ENCODE data around the gene SLC8A1.

SLC8A1 gene

GRCh38 chr2:40299781-40300180, 152.1 kb downstream of the SLC8A1 start:
- no peak for DNase-seq

GRCh38 chr2:40299173-40299572, 152.7 kb downstream of the SLC8A1 start:
- DNase-seq = no peak

GRCh38 chr2:40298026-40298425, 153.9 kb downstream of the SLC8A1 start:
- no peak for DNase-seq

GRCh38 chr2:40292291-40292690, 159.6 kb downstream of the SLC8A1 start:
- DNase-seq = no peak

GRCh38 chr2:40289771-40290404, 162.0 kb downstream of the SLC8A1 start:
- DNase-seq = no peak

GRCh38 chr2:40287773-40288172, 164.1 kb downstream of the SLC8A1 start:
- DNase-seq = no peak

- no peak for DNase-seq
Observed at GRCh38 chr2:40287195-40287594, 164.7 kb downstream of the SLC8A1 start.

- DNase-seq = no peak
Observed at GRCh38 chr2:40286721-40287120, 165.2 kb downstream of the SLC8A1 start.

- no peak for DNase-seq
Observed at GRCh38 chr2:40285391-40285790, 166.5 kb downstream of the SLC8A1 start.

- no peak for DNase-seq
Observed at GRCh38 chr2:40284797-40285196, 167.1 kb downstream of the SLC8A1 start.

- DNase-seq = no peak
Observed at GRCh38 chr2:40283111-40283909, 168.6 kb downstream of the SLC8A1 start.

- no peak for DNase-seq
Observed at GRCh38 chr2:40282428-40282827, 169.5 kb downstream of the SLC8A1 start.

GRCh38 chr2:40281021-40281940, 170.6 kb downstream of the SLC8A1 start:
- no peak for DNase-seq

- DNase-seq = no peak
Observed at GRCh38 chr2:40279482-40279881, 172.4 kb downstream of the SLC8A1 start.

- DNase-seq = no peak
Observed at GRCh38 chr2:40279001-40279400, 172.9 kb downstream of the SLC8A1 start.

- DNase-seq = no peak
Observed at GRCh38 chr2:40276076-40276475, 175.8 kb downstream of the SLC8A1 start.

GRCh38 chr2:40274270-40274669, 177.6 kb downstream of the SLC8A1 start:
- no peak for DNase-seq

- no peak for DNase-seq
Observed at GRCh38 chr2:40273734-40274182, 178.1 kb downstream of the SLC8A1 start.

- no peak for DNase-seq
Observed at GRCh38 chr2:40271094-40271493, 180.8 kb downstream of the SLC8A1 start.

GRCh38 chr2:40270372-40270771, 181.5 kb downstream of the SLC8A1 start:
- no peak for DNase-seq

- DNase-seq = no peak
Observed at GRCh38 chr2:40268566-40268965, 183.3 kb downstream of the SLC8A1 start.

GRCh38 chr2:40266201-40266600, 185.7 kb downstream of the SLC8A1 start:
- no peak for DNase-seq

GRCh38 chr2:40265602-40266001, 186.3 kb downstream of the SLC8A1 start:
- no peak for DNase-seq

Data from CD4-positive, alpha-beta T cell treated with Interferon gamma for 1 hour (primary cell).